Measurements from ENCODE around the gene SLC35G2.

DNA sequence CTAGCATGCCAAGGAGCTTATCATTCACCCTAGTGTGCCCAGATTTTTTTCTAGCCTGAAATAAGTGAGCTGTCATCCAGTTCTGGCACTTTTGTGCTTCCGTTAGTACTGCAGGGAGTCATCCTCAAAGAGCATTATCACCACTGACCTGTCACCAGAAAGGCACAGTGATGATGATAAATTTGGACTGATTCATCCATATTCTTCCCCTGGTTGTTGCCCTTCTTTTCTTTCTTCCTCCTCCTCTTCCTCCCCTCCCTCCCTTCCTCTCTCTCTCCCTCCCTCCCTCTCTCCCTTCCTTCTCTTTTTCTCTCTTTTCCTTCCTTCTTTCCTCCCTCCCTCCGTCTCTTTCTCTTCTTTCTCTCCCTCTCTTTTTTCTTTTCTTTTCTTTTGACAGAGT lies 21.3 kb downstream of the SLC35G2 start:
- TF ChIP-seq EZH2phosphoT487 (conservative IDR thresholded peaks at IDR 0.05; ENCODE audit: low read length) = no peak
- TF ChIP-seq, protein P1, sequence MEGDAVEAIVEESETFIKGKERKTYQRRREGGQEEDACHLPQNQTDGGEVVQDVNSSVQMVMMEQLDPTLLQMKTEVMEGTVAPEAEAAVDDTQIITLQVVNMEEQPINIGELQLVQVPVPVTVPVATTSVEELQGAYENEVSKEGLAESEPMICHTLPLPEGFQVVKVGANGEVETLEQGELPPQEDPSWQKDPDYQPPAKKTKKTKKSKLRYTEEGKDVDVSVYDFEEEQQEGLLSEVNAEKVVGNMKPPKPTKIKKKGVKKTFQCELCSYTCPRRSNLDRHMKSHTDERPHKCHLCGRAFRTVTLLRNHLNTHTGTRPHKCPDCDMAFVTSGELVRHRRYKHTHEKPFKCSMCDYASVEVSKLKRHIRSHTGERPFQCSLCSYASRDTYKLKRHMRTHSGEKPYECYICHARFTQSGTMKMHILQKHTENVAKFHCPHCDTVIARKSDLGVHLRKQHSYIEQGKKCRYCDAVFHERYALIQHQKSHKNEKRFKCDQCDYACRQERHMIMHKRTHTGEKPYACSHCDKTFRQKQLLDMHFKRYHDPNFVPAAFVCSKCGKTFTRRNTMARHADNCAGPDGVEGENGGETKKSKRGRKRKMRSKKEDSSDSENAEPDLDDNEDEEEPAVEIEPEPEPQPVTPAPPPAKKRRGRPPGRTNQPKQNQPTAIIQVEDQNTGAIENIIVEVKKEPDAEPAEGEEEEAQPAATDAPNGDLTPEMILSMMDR (IDR thresholded peaks at IDR 0.05; ENCODE audit: insufficient read depth, low read length, poor library complexity, severe bottlenecking) = no peak

All from SU-DHL-6 (cell line).